B cell (primary cell): ENCODE measurements around the gene CDK5RAP3. TPM values are rescaled to one million over a fixed set of nuclear protein-coding genes. Genes with fewer than 3 reads are reported as not detected.
A peak's percentile ranks its signal among the peaks of the same experiment; 100 is the strongest.

Experiments used
- ATAC-seq: fragments of 200-7000 bp; cut with Tn5 transposase; one replicate; pipeline ENCODE4 v1.10.0; 2021; ENCODE audit warnings: low read depth, mild to moderate bottlenecking, moderate number of reproducible peaks, moderate library complexity
- CTCF ChIA-PET: fragments of 350-600 bp; sonication (Branson Sonifier 250); formaldehyde crosslinking; loops from one replicate; lab custom pipeline; 2021; ENCODE audit warnings: antibody characterized with exemption, inconsistent platforms; lab: Charles Lee
- POLR2A ChIA-PET: fragments of 350-600 bp; sonication (Branson Sonifier 250); formaldehyde crosslinking; loops from one replicate; lab custom pipeline; 2021; ENCODE audit warnings: antibody characterized with exemption; lab: Charles Lee
- DNase-seq: peaks from one replicate; pipeline ENCODE4 v3.0.0; 2013
- H2AFZ ChIP-seq: 2 replicates; pipeline ENCODE4 v1.6.1; 2012; ENCODE audit warnings: mild to moderate bottlenecking, low read depth, low read length; ENCODE audit not compliant: insufficient read depth, poor library complexity, severe bottlenecking
- H3K27ac ChIP-seq, 2 donors: 1 replicate in 1 of 2; 2 replicates in 1 of 2; pipeline ENCODE4 v1.5.1; 2012 to 2013; ENCODE audit warnings: low read length in 2 of 2, mild to moderate bottlenecking in 2 of 2, moderate library complexity in 1 of 2
- H3K27me3 ChIP-seq, 4 experiments: fragments of 200-600 bp in 1 of 4; sonication (generic) in 1 of 4; replicated peaks in 1 of 4; 1 replicate in 2 of 4; 2 replicates in 2 of 4; pipeline versions ENCODE4 v1.6.1 to v1.7.0; 2013 to 2016; ENCODE audit warnings: low read length in 3 of 4, mild to moderate bottlenecking in 2 of 4, mixed read lengths in 1 of 4, moderate library complexity in 1 of 4; ENCODE audit not compliant: insufficient read depth in 4 of 4, control insufficient read depth in 3 of 4; ENCODE audit errors: control extremely low read depth in 1 of 4
- H3K36me3 ChIP-seq, 2 experiments: replicated peaks in 1 of 2; 1 replicate in 1 of 2; 2 replicates in 1 of 2; pipeline versions ENCODE4 v1.6.1 to v1.7.1; 2013; ENCODE audit warnings: low read length in 1 of 2; ENCODE audit not compliant: insufficient read depth in 2 of 2, control insufficient read depth in 1 of 2; ENCODE audit errors: control extremely low read depth in 1 of 2, extremely low read depth in 1 of 2
- H3K4me1 ChIP-seq, 2 donors: fragments of 200-600 bp in 1 of 2; sonication (generic) in 1 of 2; 1 replicate in 1 of 2; 2 replicates in 1 of 2; pipeline versions ENCODE4 v1.5.1 to v1.6.1; 2013 to 2017; ENCODE audit warnings: low read length in 2 of 2; ENCODE audit not compliant: control insufficient read depth in 2 of 2, insufficient read depth in 2 of 2
- H3K4me2 ChIP-seq: replicated peaks from 2 replicates; pipeline ENCODE3; 2012; ENCODE audit warnings: mild to moderate bottlenecking, low read depth, low read length; ENCODE audit not compliant: poor library complexity, severe bottlenecking
- H3K4me3 ChIP-seq, 5 experiments: fragments of 200-600 bp in 1 of 5; sonication (generic) in 1 of 5; 1 replicate in 3 of 5; 2 replicates in 2 of 5; pipeline versions ENCODE4 v1.5.1 to v1.7.0; 2011 to 2016; ENCODE audit warnings: low read length in 4 of 5, mild to moderate bottlenecking in 4 of 5, low read depth in 2 of 5, control low read depth in 1 of 5, moderate library complexity in 1 of 5; ENCODE audit not compliant: insufficient read depth in 1 of 5; ENCODE audit errors: control extremely low read depth in 1 of 5, extremely low read depth in 1 of 5
- H3K79me2 ChIP-seq: fragments of 200-600 bp; sonication (generic); one replicate; pipeline ENCODE4 v1.6.0; 2016; ENCODE audit warnings: low read length; ENCODE audit not compliant: control insufficient read depth, insufficient read depth
- H3K9ac ChIP-seq: fragments of 200-600 bp; sonication (generic); 2 replicates; pipeline ENCODE4 v1.6.1; 2017; ENCODE audit warnings: mild to moderate bottlenecking, low read length, moderate library complexity
- H3K9me3 ChIP-seq, 3 donors: one replicate each; pipeline versions ENCODE4 v1.6.1 to v1.7.1; 2013; ENCODE audit warnings: low read length in 2 of 3; ENCODE audit not compliant: control insufficient read depth in 2 of 3, insufficient read depth in 1 of 3; ENCODE audit errors: control extremely low read depth in 1 of 3
- H4K20me1 ChIP-seq: 2 replicates; pipeline ENCODE4 v1.6.0; 2012; ENCODE audit warnings: mild to moderate bottlenecking, low read length; ENCODE audit not compliant: insufficient read depth, control insufficient read depth, poor library complexity, severe bottlenecking
- H3K27ac Mint-ChIP-seq: one replicate; pipeline ENCODE4 v1.8.0; 2021; ENCODE audit warnings: mixed read lengths
- H3K27me3 Mint-ChIP-seq: one replicate; pipeline ENCODE4 v1.8.0; 2021; ENCODE audit warnings: mixed read lengths
- H3K4me1 Mint-ChIP-seq: one replicate; pipeline ENCODE4 v1.8.0; 2021; ENCODE audit warnings: mixed read lengths
- H3K4me3 Mint-ChIP-seq: one replicate; pipeline ENCODE4 v1.8.0; 2021; ENCODE audit warnings: mixed read lengths
- H3K9me3 Mint-ChIP-seq: one replicate; pipeline ENCODE4 v1.8.0; 2022; ENCODE audit warnings: mixed read lengths; ENCODE audit not compliant: insufficient read depth
- CTCF ChIP-seq: fragments of 200-600 bp; IDR thresholded peaks from one replicate; pipeline ENCODE4 v1.8.0; 2022; ENCODE audit warnings: antibody characterized with exemption, mild to moderate bottlenecking
- EZH2 ChIP-seq: IDR thresholded peaks from 2 replicates; pipeline ENCODE4 v1.6.1; 2012; ENCODE audit warnings: borderline replicate concordance, low read depth, mild to moderate bottlenecking, moderate library complexity, low read length; ENCODE audit not compliant: insufficient read depth, poor library complexity, severe bottlenecking
- WGBS: methylation state at CpG from one replicate; pipeline ENCODE4 v1.1.5; 2013; ENCODE audit warnings: missing lambda C conversion rate; ENCODE audit not compliant: insufficient coverage; 5-methylcytosine and 5-hydroxymethylcytosine counted together
- intact Hi-C: fragments of 100-400 bp; cut with micrococcal nuclease; formaldehyde crosslinking; loops from one replicate; pipeline ENCODE4 v1.10.0; 2022
- polyA plus RNA-seq: library from polyadenylated mRNA; depleted of rRNA; stranded (reverse); fragments of >200 nt; gene quantifications from 2 replicates; pipeline ENCODE4 v1.2.3, GENCODE V29; 2012
- total RNA-seq, 2 donors: library from RNA; stranded (reverse); fragments of 120-200 nt in 1 of 2; gene quantifications; 1 replicate in 1 of 2; 2 replicates in 1 of 2; pipeline versions ENCODE4 v1.2.3 to v1.2.4, GENCODE V29; 2013 to 2022

Gene CDK5RAP3
- total and polyA plus RNA-seq, 2 donors (not counting 1 experiment from before 2014, with no cell fraction given), result 417 to 728 TPM

DNA sequence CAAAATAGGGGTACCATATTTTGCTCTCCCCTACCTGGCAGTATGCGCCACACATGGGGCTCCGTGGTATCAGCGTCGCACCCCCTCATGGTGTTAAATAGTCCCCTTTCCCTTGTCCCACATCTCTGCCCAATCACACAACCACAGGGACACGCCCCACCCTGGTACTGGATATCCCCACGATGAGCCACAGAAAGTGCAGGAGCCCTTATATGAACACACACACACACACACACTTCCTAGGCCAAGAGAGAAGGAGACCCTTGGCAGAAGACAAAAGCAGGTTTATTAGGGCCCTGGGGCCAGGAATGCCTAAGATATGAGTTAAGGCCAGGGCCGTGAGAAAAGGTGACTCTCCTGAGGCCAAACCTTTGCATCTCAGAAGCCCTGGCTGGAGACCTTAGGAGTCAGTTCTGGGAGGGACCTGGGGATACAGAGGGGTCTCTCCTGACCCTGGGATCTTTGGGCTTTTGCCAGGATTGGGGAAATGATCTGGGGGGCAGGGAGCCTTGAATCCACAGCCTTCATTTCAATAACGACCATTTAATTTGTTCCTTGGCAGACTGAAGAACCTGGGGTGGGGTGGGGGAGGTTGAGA is 55.1 kb downstream of the CDK5RAP3 start:
- 43% methylated on average over 5 of the region's 8 CpGs for WGBS
- Histone ChIP-seq H3K9me3 (no peaks in the 10 kb centered on the region), H3K79me2 (no peaks in the 10 kb centered on the region), H2AFZ (peak overlapping the region; percentile 79), H3K27me3 (peaks cover 0 to 38% (median 14%) of the 10 kb centered on the region in 4 experiments), H3K4me3 (peak overlapping the region in 1 of 5 experiments; percentile 51), H3K27ac (no peak overlapping the region), H4K20me1 (no peaks in the 10 kb centered on the region), H3K9ac (peak overlapping the region; percentile 76), H3K4me2 (peak overlapping the region; percentile 98), H3K4me1 (peaks cover 32 to 36% of the 10 kb centered on the region in 2 donors), H3K36me3 (no peaks in the 10 kb centered on the region)
- Mint-ChIP-seq H3K9me3 (no peaks in the 10 kb centered on the region), H3K4me3 (peak overlapping the region; percentile 82), H3K27me3 (peaks cover 16% of the 10 kb centered on the region), H3K4me1 (peaks cover 35% of the 10 kb centered on the region), H3K27ac (no peak overlapping the region)
- ATAC-seq, result no peak
- intact Hi-C loops, result loop anchor here (1.0 to 10.0 kb wide), 13 partner anchors 11 to 592 kb away; partner anchors contain the start of genes CBX1, CDK5RAP3, COPZ2 and NFE2L1
- POLR2A ChIA-PET, result interaction anchor here (0.6 to 2.7 kb wide), 3 partner anchors 17 to 90 kb away, joined by 3 to 16 read pairs (median 5); partner anchors contain the start of gene NFE2L1
- CTCF ChIA-PET, result interaction anchor here (0.6 to 3.9 kb wide), 41 partner anchors 9 to 853 kb away, joined by 3 to 228 read pairs (median 6); partner anchors contain the start of genes CDK5RAP3, COPZ2, HOXB5 and NFE2L1
- DNase-seq, result peak; percentile 41
- TF ChIP-seq EZH2 (no peak), CTCF (no peak)
